DND-41 (cell line): ENCODE measurements around the gene ADARB2.

Experiments used
- ATAC-seq: fragments of 200-7000 bp; cut with Tn5 transposase; 3 replicates; pipeline ENCODE4 v1.9.1; 2021; ENCODE audit warnings: low read depth; ENCODE audit not compliant: insufficient read depth
- DNase-seq: peaks from one replicate; pipeline ENCODE4 v3.0.0-alpha.2; 2020
- H2AFZ ChIP-seq: 2 replicates; pipeline ENCODE4 v1.6.0; 2012; ENCODE audit warnings: low read depth, low read length
- H3K27ac ChIP-seq: 2 replicates; pipeline ENCODE4 v1.5.1; 2012; ENCODE audit warnings: low read length, inconsistent platforms
- H3K27me3 ChIP-seq: fragments of 200-600 bp; sonication (generic); 2 replicates; pipeline ENCODE4 v1.6.0; 2012; ENCODE audit warnings: low read length, mild to moderate bottlenecking, inconsistent platforms; ENCODE audit not compliant: insufficient read depth, poor library complexity
- H3K36me3 ChIP-seq: 2 replicates; pipeline ENCODE4 v1.5.1; 2012; ENCODE audit warnings: low read length, inconsistent platforms; ENCODE audit not compliant: insufficient read depth
- H3K4me1 ChIP-seq: 2 replicates; pipeline ENCODE4 v1.5.1; 2012; ENCODE audit warnings: mild to moderate bottlenecking, low read length; ENCODE audit not compliant: insufficient read depth
- H3K4me2 ChIP-seq: 2 replicates; pipeline ENCODE4 v1.6.0; 2012; ENCODE audit warnings: mild to moderate bottlenecking, moderate library complexity, low read length, inconsistent platforms; ENCODE audit not compliant: insufficient read depth
- H3K4me3 ChIP-seq, 2 experiments: fragments of 200-600 bp in 1 of 2; shearing (Covaris generic) in 1 of 2; 2 replicates each; pipeline ENCODE4 v1.5.1; 2012 to 2016; ENCODE audit warnings: inconsistent platforms in 2 of 2, low read length in 2 of 2, mild to moderate bottlenecking in 2 of 2, low read depth in 1 of 2, moderate library complexity in 1 of 2
- H3K79me2 ChIP-seq: 2 replicates; pipeline ENCODE4 v1.6.0; 2012; ENCODE audit warnings: low read length, inconsistent platforms; ENCODE audit not compliant: insufficient read depth
- H3K9ac ChIP-seq: 2 replicates; pipeline ENCODE4 v1.6.0; 2012; ENCODE audit warnings: low read depth, mild to moderate bottlenecking, inconsistent platforms, low read length, moderate library complexity
- H3K9me3 ChIP-seq: 2 replicates; pipeline ENCODE4 v1.5.1; 2012; ENCODE audit warnings: low read length, moderate library complexity, mild to moderate bottlenecking, inconsistent platforms; ENCODE audit not compliant: insufficient read depth, severe bottlenecking
- H4K20me1 ChIP-seq: 2 replicates; pipeline ENCODE4 v1.6.0; 2012; ENCODE audit warnings: low read length; ENCODE audit not compliant: insufficient read depth
- EZH2 ChIP-seq: IDR thresholded peaks from 3 replicates; pipeline ENCODE4 v1.6.1; 2012; ENCODE audit warnings: borderline replicate concordance, low read depth, mild to moderate bottlenecking, moderate library complexity, low read length, inconsistent platforms; ENCODE audit not compliant: severe bottlenecking
- TF ChIP-seq, protein P1 (sequence below): IDR thresholded peaks from 2 replicates; pipeline ENCODE4 v1.5.1; 2012; ENCODE audit warnings: borderline replicate concordance, low read length, moderate library complexity, mild to moderate bottlenecking; ENCODE audit not compliant: poor library complexity, severe bottlenecking; ENCODE audit errors: extremely low read depth

Gene ADARB2

DNA sequence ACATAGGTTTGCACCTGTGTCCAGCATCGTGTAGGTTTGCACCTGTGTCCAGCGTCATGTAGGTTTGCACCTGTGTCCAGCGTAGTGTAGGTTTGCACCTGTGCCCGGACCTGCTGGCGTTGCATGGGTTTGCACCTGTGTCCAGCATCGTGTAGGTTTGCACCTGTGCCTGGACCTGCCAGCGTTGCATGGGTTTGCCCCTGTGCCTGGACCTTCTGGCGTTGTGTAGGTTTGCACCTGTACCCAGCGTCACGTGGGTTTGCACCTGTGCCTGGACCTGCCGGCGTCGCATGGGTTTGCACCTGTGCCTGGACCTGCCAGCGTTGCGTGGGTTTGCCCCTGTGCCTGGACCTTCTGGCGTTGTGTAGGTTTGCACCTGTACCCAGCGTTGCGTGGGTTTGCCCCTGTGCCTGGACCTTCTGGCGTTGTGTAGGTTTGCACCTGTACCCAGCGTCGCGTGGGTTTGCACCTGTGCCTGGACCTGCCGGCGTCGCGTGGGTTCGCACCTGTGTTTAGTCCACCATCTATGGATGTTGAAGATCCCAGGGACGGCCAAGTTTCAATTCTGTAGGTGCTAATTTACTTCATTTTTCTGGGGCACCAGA lies 523.2 kb downstream of the ADARB2 start:
- H3K79me2 ChIP-seq: no peaks in the 10 kb centered on the region
- no peak overlapping the region for H3K9ac ChIP-seq
- H2AFZ ChIP-seq: no peak overlapping the region
- no peak overlapping the region for H3K27ac ChIP-seq
- H3K4me1 ChIP-seq: no peaks in the 10 kb centered on the region
- no peaks in the 10 kb centered on the region for H3K27me3 ChIP-seq
- TF ChIP-seq, protein P1, sequence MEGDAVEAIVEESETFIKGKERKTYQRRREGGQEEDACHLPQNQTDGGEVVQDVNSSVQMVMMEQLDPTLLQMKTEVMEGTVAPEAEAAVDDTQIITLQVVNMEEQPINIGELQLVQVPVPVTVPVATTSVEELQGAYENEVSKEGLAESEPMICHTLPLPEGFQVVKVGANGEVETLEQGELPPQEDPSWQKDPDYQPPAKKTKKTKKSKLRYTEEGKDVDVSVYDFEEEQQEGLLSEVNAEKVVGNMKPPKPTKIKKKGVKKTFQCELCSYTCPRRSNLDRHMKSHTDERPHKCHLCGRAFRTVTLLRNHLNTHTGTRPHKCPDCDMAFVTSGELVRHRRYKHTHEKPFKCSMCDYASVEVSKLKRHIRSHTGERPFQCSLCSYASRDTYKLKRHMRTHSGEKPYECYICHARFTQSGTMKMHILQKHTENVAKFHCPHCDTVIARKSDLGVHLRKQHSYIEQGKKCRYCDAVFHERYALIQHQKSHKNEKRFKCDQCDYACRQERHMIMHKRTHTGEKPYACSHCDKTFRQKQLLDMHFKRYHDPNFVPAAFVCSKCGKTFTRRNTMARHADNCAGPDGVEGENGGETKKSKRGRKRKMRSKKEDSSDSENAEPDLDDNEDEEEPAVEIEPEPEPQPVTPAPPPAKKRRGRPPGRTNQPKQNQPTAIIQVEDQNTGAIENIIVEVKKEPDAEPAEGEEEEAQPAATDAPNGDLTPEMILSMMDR: no peak
- no peak for TF ChIP-seq EZH2
- DNase-seq (no peak), ATAC-seq (no peak)
- peaks cover 2% of the 10 kb centered on the region; the same call in 1 of the 2 replicates for H4K20me1 ChIP-seq
- H3K9me3 ChIP-seq: no peaks in the 10 kb centered on the region
- no peak overlapping the region for H3K4me2 ChIP-seq
- H3K36me3 ChIP-seq: 0 out of 2 replicates have a peak, but pooled peaks cover 3% of the 10 kb centered on the region
- H3K4me3 ChIP-seq: no peak overlapping the region

DNA sequence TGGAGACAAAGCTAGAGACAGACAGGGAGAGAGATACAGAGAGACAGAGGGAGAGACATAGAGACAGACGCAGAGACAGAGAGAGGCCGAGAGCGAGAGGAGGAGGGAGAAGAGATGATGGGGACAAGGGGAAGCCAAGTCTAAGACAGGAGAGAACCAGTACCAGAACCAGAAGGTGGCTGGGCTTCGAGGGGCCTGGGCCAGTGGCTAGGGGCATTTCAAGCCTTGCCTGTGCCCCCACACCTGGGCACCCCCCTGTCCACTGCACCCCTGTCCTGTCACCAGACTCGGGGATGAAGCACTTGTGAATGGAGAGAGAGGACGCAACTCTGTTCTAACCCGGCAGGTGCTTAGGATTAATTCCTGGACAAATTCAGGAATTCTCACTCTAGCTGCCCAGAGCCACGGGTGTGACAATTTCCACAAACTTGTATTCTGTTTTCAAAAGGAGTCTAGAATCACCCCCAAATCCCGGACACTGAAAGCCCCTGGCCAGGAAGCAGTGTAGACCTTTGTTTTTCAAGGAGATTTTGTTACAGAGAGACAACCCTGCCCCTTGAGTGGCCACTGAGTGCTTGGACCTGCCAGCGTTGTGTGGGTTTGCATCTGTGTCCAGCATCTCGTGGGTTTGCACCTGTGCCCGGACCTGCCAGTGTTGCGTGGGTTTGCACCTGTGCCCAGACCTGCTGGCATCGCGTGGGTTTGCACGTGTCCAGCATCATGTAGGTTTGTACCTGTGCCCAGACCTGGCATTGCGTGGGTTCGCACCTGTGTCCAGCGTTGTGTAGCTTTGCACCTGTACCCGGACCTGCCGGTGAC lies 523.9 kb downstream of the ADARB2 start:
- no peak overlapping the region for H2AFZ ChIP-seq
- H3K9me3 ChIP-seq: no peaks in the 10 kb centered on the region
- no peak for DNase-seq
- H3K4me1 ChIP-seq: no peaks in the 10 kb centered on the region
- no peak overlapping the region for H3K4me2 ChIP-seq
- H3K9ac ChIP-seq: no peak overlapping the region
- H3K4me3 ChIP-seq: no peak overlapping the region
- H3K36me3 ChIP-seq: 0 out of 2 replicates have a peak, but pooled peaks cover 3% of the 10 kb centered on the region
- no peak for ATAC-seq
- H3K79me2 ChIP-seq: no peaks in the 10 kb centered on the region
- H4K20me1 ChIP-seq: peaks cover 2% of the 10 kb centered on the region; the same call in 1 of the 2 replicates
- H3K27me3 ChIP-seq: no peaks in the 10 kb centered on the region
- H3K27ac ChIP-seq: no peak overlapping the region
- no peak for TF ChIP-seq EZH2

DNA sequence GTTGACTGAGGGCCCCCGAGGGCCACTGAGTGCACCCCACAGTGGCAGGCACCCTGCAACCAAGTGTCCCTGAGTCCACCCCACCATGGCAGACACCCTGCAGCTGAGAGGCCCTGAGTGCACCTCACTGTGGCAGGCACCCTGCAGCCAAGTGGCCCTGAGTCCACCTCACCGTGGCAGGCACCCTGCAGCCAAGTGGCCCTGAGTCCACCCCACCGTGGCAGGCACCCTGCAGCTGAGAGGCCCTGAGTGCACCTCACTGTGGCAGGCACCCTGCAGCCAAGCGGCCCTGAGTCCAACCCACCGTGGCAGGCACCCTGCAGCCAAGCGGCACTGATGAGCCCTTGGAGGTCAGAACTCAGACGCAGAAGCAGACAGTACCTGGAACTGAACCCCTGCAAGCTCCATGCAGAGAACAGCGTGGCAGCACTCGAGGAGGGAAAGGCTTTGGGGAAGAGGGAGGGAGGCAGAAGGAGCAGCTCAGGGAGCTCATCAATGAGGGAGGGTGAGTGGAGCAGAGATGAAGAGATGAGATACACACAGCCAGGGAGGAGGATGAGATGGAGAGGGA lies 524.7 kb downstream of the ADARB2 start:
- no peak for DNase-seq

More for the DNA sequence above, 524.7 kb downstream of the ADARB2 start:
- TF ChIP-seq, protein P1: no peak
- no peak for TF ChIP-seq EZH2
- Histone ChIP-seq H3K9ac (no peak overlapping the region), H2AFZ (no peak overlapping the region), H3K4me3 (no peak overlapping the region), H3K36me3 (0 out of 2 replicates have a peak, but pooled peaks cover 3% of the 10 kb centered on the region), H3K79me2 (no peaks in the 10 kb centered on the region), H3K4me1 (no peaks in the 10 kb centered on the region), H3K27me3 (no peaks in the 10 kb centered on the region), H3K9me3 (no peaks in the 10 kb centered on the region), H3K27ac (no peak overlapping the region), H3K4me2 (no peak overlapping the region), H4K20me1 (peaks cover 2% of the 10 kb centered on the region; the same call in 1 of the 2 replicates)
- ATAC-seq: no peak
